DND-41 (cell line): Measurements from ENCODE around the gene IKBKE.

Source experiments
- EZH2 ChIP-seq: IDR thresholded peaks from 3 replicates; pipeline ENCODE4 v1.6.1; 2012; ENCODE audit warnings: borderline replicate concordance, low read depth, mild to moderate bottlenecking, moderate library complexity, low read length, inconsistent platforms; ENCODE audit not compliant: severe bottlenecking
- TF ChIP-seq, protein P1 (sequence below): IDR thresholded peaks from 2 replicates; pipeline ENCODE4 v1.5.1; 2012; ENCODE audit warnings: borderline replicate concordance, low read length, moderate library complexity, mild to moderate bottlenecking; ENCODE audit not compliant: poor library complexity, severe bottlenecking; ENCODE audit errors: extremely low read depth

DNA sequence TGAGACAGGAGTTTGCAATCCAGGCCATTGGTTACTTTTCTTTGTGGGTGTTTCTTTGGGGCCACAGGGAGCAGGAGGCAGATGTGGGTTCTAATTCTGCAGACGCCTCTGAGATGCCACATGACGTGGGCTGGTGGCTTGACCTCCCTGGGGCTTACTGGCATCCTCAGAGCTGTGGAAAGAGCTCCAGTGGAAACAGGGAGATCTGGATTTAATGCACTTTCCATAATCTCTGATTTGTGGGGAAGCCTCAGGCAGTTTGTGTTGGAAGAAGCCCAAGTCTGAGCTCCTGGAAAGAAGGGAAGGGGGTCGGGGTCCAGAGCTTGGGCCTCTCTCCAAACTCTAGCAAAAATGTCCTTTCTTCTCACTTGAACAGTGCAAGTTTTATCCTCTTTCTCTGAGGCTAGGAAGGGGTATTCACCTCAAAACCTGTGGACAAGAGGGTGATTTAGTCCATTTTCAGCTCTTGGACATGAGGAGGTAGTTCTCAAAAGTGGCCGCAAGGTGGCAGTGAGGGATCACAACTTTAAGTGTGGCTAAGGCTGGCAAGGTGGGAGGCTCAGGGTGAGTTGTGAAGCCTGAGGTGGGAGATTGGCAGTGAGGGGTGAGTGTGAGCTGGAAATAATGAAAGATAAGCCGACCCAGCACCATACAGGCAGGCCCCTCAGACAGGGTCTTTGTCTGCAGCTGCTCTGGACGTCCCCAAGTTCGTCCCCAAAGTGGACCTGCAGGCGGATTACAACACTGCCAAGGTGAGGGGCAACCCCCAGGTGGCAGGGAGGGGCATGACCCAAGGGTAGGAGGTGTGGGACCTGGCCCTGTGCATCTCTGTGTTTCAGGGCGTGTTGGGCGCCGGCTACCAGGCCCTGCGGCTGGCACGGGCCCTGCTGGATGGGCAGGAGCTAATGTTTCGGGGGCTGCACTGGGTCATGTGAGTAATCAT, 9.2 kb downstream of the IKBKE start:
- TF ChIP-seq, protein P1, sequence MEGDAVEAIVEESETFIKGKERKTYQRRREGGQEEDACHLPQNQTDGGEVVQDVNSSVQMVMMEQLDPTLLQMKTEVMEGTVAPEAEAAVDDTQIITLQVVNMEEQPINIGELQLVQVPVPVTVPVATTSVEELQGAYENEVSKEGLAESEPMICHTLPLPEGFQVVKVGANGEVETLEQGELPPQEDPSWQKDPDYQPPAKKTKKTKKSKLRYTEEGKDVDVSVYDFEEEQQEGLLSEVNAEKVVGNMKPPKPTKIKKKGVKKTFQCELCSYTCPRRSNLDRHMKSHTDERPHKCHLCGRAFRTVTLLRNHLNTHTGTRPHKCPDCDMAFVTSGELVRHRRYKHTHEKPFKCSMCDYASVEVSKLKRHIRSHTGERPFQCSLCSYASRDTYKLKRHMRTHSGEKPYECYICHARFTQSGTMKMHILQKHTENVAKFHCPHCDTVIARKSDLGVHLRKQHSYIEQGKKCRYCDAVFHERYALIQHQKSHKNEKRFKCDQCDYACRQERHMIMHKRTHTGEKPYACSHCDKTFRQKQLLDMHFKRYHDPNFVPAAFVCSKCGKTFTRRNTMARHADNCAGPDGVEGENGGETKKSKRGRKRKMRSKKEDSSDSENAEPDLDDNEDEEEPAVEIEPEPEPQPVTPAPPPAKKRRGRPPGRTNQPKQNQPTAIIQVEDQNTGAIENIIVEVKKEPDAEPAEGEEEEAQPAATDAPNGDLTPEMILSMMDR, result peak; percentile 89
- TF ChIP-seq EZH2, result no peak
